DMS114 treated with DMSO at 0.1 percent for 48 hours (cell line): ENCODE results near the gene DHCR24.
"Not testable (repeated sequence)": the region's sequence is repeated elsewhere in the genome, so short reads cannot be mapped to it uniquely, and the experiment has no call there.

Experiments
- DNase-seq: peaks from one replicate; lab custom pipeline; 2025; ENCODE audit not compliant: unreplicated experiment; lab: John Stamatoyannopoulos, UW

DHCR24 gene, protein sequence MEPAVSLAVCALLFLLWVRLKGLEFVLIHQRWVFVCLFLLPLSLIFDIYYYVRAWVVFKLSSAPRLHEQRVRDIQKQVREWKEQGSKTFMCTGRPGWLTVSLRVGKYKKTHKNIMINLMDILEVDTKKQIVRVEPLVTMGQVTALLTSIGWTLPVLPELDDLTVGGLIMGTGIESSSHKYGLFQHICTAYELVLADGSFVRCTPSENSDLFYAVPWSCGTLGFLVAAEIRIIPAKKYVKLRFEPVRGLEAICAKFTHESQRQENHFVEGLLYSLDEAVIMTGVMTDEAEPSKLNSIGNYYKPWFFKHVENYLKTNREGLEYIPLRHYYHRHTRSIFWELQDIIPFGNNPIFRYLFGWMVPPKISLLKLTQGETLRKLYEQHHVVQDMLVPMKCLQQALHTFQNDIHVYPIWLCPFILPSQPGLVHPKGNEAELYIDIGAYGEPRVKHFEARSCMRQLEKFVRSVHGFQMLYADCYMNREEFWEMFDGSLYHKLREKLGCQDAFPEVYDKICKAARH

DNA sequence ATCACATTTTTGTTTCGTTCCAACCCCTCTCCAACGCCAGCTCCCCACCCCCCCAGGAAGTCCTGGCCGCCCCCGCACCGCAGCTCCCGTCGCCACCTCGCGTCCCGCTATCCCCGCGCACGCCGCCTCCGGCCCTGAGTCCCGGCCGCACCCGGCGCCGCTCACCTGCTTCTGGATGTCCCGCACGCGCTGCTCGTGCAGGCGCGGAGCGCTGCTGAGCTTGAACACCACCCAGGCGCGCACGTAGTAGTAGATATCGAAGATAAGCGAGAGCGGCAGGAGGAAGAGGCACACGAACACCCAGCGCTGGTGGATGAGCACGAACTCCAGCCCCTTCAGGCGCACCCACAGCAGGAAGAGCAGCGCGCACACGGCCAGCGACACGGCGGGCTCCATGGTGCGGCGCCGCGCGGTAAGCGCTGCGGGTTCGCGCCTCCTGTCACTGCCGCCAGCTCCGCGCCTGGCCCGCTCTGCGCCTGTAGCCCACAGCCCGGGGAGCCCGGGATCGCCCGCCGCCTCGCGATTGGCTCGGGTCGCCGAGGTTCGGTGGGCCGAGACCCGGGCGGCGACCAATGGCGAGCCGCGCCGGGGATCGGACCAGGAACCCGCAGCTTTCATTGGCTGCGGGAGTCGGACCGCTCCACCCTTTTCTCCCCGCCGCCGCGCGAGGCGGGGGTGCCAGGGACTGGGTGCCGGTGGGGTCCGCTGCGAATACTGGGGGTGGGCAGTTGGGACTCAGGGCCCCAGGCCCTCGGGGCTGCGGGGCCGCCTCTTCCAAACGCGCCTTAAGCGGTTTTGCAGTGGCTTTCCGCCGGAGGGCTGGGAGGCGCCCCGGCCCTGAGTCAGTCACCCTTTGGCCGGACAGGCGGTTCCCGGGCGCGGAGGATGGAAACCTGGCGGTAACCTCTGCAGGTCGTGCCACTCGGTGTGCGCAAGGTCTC lies at the start of gene DHCR24:
Gene DHCR24 (minus strand): TSS at position 472 of the 941 bp plus-strand sequence. CDS start 76 bp downstream, at position 396.
- DNase-seq, result peak; percentile 74

- DNase-seq, result no peak
These were observed 49.8 kb upstream of the DHCR24 start for GRCh38 chr1:54936791-54937190.

- no peak for DNase-seq
These were observed 47.9 kb upstream of the DHCR24 start for GRCh38 chr1:54934869-54935268.

DNA sequence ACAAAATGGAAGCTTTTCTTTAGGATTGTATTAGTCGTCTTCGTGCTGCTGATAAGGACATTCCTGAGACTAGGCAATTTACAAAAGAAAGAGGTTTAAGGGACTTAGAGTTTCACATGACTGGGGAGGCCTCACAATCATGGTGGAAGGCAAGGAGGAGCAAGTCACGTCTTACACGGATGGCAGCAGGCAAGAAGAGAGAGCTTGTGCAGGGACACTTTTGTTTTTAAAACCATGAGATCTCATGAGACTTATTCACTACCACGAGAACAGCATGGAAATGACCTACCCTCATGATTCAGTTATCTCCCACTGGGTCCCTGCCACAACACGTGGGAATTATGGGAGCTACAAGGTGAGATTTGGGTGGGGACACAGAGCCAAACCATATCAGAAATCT lies 47.1 kb upstream of the DHCR24 start:
- DNase-seq, result not testable (repeated sequence)

- DNase-seq, result no peak
These were observed 44.4 kb upstream of the DHCR24 start for GRCh38 chr1:54931275-54931840.

- no peak for DNase-seq
These were observed 42.7 kb upstream of the DHCR24 start for GRCh38 chr1:54929700-54930099.

GRCh38 chr1:54928327-54928726 lies 41.3 kb upstream of the DHCR24 start:
- DNase-seq, result no peak

DNA sequence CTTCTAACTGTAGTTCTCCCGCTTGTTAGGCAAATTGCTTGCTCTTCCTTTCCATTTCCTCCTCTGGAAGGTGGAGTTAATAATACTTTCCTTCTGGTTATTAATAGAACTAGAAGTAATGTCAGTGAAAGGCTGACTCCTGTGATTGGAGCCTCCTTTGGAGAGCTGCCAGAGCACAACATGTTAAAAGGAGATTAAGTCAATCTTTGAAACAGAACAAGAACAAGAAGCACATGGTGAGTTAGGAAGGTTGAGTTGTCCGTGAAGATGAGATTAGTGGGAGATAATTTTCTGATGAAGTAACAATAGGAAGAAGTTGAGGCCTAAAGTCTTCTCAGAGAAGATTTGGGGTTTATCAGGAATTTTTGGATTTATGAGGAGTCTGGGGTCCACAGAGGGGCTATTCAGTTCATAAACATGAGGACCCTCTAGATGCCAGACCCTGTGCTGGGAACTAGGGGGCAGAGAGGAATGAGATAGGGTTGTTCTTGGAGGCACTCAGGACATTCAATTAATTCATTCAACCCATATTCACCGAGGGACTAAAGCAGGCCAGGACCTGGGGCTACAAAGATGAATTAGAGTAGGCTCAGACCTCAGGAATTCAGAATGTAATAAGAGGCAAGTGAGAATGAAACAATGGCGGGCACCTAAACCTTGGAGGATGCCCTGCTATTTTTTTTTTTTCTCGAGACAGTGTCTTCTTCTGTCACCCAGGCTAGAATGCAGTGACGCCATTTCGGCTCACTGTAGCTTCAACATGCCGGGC lies 40.7 kb upstream of the DHCR24 start:
- DNase-seq, result no peak

DNA sequence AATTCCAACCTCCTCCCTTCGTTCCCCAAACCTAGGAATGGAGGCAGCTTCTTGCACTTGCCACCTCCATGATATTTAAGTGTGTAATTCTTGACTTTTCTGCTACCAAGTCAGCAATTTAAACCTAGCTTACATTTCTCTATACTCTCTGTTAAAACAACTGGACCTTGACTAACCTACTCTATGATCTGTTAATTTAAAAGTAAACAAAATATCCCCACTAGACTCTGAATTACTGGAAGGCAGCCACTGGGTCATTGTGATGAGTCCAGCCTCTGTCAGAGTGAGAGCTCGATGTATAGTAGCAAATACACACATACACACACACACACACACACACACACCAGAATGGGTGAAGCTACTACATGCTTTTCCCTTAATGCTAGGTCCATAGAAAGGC lies 40.0 kb upstream of the DHCR24 start:
- no peak for DNase-seq

DNA sequence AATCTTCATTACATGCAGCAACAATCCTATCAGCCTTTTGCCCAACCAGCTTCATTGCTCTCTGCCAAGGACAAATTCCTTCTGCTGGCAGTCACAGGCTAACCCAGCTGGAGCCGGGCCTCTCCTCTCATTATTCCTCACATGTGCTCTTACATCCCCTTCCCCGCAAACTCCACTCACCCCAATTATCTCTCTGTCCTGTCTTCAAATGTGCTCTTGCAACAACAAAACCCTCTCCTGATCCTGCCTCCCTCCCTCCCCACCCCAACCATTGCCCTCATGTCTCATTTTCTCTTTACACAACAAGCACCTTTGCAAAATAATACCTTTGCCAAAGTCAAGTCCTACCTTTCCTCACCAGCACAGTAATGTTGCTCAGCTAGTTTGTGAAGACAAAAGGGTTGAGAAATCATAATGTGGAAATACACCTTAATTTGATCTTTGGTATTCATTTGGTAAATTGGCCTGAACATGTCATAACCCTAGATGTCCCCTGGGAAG lies 36.0 kb upstream of the DHCR24 start:
- DNase-seq, result no peak

DNA sequence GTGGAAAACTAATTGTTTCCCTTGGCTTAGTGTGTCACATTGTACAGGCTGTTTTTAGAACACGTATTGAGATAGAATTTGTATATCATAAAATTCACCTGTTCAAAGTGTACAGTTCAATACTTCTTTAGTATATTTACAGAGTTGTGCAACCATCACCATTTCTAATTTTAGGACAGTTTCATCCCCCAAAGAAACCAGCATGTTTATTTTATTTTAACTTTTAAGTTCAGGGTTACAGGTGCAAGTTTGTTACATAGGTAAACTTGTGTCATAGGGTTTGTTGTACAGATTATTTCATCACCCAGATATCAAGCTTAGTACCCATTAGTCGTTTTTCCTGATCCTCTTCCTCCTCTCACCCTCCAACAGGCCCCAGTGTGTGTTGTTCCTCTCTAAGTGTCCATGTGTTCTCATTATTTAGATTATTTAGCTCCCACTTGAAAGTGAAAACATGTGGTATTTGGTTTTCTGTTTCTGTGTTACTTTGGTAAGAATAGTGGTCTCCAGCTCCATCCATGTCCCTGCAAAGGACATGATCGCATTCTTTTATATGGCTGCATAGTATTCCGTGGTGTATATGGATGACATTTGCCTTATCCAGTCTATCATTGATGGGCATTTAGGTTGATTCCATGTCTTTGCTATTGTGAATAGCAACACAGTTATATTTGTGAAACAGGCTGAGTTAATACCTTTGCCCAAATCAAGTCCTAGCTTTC lies 35.2 kb upstream of the DHCR24 start:
- no peak for DNase-seq

DNA sequence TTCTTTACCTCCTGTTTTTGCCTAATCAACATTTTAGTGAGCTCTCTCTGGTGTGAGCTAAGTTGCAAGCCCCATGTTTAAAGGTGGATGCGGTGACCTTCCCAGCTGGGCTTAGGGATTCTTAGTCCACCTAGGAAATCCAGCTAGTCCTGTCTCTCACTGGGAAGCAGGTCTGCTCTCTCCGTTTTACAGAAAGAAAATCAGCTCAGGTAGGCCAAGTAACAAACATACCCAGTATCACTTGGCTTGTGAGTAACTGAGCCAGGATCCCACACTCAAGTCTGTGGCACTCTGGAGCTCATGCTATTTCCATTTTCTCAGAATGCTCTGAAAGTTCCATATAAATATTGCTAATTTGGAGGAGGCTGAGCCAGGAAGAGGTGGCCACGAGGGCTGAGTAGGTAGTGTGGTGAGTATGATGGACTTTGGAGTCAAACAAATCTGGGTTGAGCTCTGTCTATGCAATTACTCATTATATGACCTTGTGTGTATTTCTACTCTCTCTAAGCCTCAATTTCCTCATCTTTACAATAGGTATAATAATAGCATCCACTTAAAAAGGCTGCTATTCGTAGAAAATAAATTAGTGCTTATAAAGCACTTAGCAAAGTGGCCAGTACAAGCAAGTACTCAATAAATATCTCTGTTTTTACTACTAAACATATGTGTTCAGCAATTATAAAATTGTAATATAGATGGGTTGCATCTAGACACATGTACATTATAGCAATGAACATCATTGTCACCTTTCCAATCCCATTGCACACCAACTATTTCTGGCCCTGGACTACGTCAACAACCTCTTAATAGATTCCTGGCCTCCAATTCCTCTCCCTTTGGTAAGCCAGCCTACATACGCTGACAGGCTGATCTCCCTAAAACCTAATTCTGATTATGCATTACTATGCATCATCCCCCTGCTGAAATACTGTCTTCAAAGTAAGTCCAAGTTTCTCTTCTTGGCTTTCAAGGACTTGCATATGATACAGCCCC lies 32.7 kb upstream of the DHCR24 start:
- DNase-seq, result no peak

DNA sequence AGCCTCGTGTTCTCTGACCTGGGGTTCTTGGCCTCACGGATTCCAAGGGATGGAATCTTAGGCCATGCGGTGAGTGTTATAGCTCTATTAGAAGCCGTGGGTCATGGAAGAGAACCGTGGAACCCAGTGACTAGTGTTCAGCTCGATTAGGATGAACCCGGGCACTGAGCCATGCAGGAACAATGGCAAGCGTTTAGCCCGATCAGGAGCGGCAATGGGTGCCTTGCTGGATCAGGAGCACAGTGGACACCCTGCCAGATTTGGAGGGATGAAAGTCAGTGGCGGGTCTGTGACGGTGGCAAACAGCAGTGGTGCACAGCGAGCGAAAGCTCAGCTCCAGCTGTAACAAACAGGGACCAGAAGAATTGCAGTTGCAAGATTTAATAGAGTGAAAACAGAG lies 24.1 kb upstream of the DHCR24 start:
- not testable (repeated sequence) for DNase-seq

- DNase-seq, result no peak
These were observed 19.6 kb upstream of the DHCR24 start for GRCh38 chr1:54906586-54906985.

DNA sequence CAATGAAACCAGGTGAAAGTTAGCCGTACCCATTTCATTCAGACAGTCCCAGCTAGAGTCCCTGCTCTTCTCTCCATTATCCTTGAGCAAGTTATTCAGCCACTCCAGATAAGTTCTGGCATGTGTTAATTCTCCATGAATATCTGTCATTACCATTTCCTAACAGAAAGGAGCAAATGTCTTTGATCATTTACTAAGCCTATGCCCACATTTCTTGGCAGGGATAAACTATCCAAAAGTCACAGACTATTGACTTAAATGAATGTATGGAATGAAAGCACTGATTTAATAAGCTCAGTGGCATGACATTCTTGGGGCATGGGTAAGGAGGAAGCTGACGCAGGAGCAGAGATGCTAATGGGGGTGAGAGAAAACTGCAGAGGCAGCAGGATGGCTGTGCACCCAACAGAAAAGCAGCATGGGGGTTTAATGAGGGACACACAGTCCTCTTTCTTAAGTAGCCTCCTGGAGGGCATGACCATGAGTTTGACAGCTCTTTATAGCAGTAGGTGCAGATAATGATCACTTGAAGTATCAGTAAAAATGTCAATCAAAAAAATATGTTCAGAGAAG lies 17.6 kb upstream of the DHCR24 start:
- no peak for DNase-seq

DNA sequence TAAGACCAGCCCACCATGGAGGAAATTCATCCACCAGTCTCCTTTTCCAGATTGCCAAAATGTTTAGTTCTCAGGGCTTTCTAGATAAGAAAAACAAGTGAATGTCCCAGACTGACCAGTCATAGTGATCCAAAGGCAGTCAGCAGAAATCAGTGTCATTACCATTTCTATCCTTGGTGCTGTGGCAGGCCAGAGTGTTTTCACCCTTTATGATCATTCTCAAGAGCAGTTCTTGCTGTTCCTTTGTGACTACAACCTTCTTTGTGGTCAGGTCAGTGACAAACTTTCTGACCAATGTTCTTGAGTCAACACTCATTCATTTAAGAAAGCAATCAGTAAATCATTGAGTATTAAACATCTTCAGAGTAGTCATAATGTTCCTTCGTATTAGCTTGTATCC lies 7.3 kb upstream of the DHCR24 start:
- DNase-seq, result no peak

- DNase-seq, result no peak
These were observed 5.6 kb upstream of the DHCR24 start for GRCh38 chr1:54892586-54892985.

GRCh38 chr1:54889132-54889725 lies 2.2 kb upstream of the DHCR24 start:
- DNase-seq, result no peak
